ENCODE data around the gene PLXNC1. TPM values are rescaled to one million over a fixed set of nuclear protein-coding genes. Genes with fewer than 3 reads are reported as not detected.

The PLXNC1 gene
- total and polyA plus RNA-seq, 2 of the 8 experiments (the other 6 are each of a cell fraction or from before 2014, with no cell fraction given): 0.83 to 2.0 TPM

DNA sequence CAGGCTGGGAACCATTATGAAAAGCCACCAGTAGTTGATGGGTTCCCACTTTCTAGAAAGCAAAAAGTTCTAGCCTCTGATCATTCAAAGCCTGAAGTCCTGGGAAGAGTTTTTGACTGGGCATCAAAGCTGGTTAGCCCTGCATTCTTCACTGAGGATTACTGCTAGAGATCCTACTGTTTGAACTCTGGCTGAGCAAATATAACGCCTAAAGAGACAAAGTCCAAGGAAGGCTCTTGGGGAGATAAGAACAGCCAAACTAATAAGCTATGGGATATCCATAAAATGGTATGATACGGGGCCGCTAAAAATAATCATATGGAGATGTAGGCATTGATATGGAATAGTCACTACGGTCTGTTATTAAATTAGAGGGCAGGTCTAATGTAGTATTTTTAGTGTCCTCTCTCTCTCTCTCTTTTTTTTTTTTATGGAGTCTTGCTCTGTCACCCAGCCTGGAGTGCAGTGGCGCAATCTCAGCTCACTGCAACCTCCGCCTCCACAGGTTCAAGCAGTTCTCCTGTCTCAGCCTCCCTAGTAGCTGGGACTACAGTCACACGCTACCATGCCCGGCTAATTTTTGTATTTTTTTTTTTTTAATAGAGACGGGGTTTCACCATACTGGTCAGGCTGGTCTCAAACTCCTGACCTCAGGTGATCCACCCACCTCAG, 35.5 kb downstream of the PLXNC1 start:
- Histone ChIP-seq H4K8ac (ENCODE audit: extremely low read depth, insufficient read depth, low read length) (no peak overlapping the region), H2BK15ac (ENCODE audit: low read length) (no peak overlapping the region), H2BK120ac (replicated peaks; ENCODE audit: low read depth, low read length) (no peak overlapping the region), H2BK20ac (ENCODE audit: low read length) (no peak overlapping the region), H3K56ac (replicated peaks; ENCODE audit: insufficient read length, low read depth, low read length) (no peak overlapping the region), H3K27ac (ENCODE audit: low read depth, low read length) (no peak overlapping the region), H3K27me3 (replicated peaks in 1 of 4; ENCODE audit: control insufficient read depth in 3 of 4, extremely low read depth in 1 of 4, insufficient read depth in 3 of 4, low read length in 3 of 4) (peaks cover 0 to 12% (median 7%) of the 10 kb centered on the region in 4 experiments; a peak in 6 of 7 replicates), H2AFZ (ENCODE audit: low read length) (no peak overlapping the region), H3K36me3 (ENCODE audit: control insufficient read depth in 2 of 4, insufficient read depth in 4 of 4, low read length in 3 of 4) (no peaks in the 10 kb centered on the region), H3K23me2 (ENCODE audit: low read depth, low read length) (no peaks in the 10 kb centered on the region; the same call in 1 of the 2 replicates), H2AK5ac (ENCODE audit: low read depth, low read length) (no peak overlapping the region), H3K4me1 (replicated peaks in 1 of 4; ENCODE audit: control insufficient read depth in 3 of 4, insufficient read depth in 4 of 4, low read length in 3 of 4) (peaks cover 0 to 4% (median 0%) of the 10 kb centered on the region in 4 experiments; a peak in 3 of 7 replicates), H2BK5ac (ENCODE audit: low read depth, low read length) (no peak overlapping the region), H3K79me2 (ENCODE audit: control insufficient read depth in 1 of 2, insufficient read depth in 2 of 2, low read length in 2 of 2) (no peaks in the 10 kb centered on the region), H3K9ac (replicated peaks in 1 of 4; ENCODE audit: extremely low read depth in 1 of 4, low read depth in 3 of 4, low read length in 3 of 4) (no peak overlapping the region), H2BK12ac (ENCODE audit: low read depth, low read length) (no peak overlapping the region), H4K91ac (replicated peaks; ENCODE audit: insufficient read length, low read length) (no peak overlapping the region), H4K5ac (ENCODE audit: insufficient read length, low read depth, low read length) (no peak overlapping the region), H3K4me3 (ENCODE audit: extremely low read depth in 1 of 4, insufficient read depth in 2 of 4, low read depth in 3 of 4, low read length in 4 of 4) (no peak overlapping the region), H3K79me1 (ENCODE audit: low read depth, low read length) (no peaks in the 10 kb centered on the region), H3K9me3 (ENCODE audit: insufficient read depth in 2 of 2, low read depth in 1 of 2, low read length in 1 of 2) (no peaks in the 10 kb centered on the region), H4K20me1 (replicated peaks in 1 of 2; ENCODE audit: control insufficient read depth in 1 of 2, insufficient read depth in 2 of 2, low read length in 2 of 2) (no peaks in the 10 kb centered on the region), H3K4ac (replicated peaks; ENCODE audit: insufficient read length, low read depth, low read length) (no peak overlapping the region), H3K4me2 (ENCODE audit: insufficient read depth in 1 of 2, low read depth in 2 of 2, low read length in 2 of 2) (no peak overlapping the region), H3K23ac (ENCODE audit: insufficient read length) (no peak overlapping the region), H3K18ac (ENCODE audit: extremely low read depth, low read length) (no peak overlapping the region), H3K14ac (ENCODE audit: insufficient read length) (no peak overlapping the region)
- ChIA-PET POLR2A (ENCODE audit: partially characterized antibody) (interaction anchor here (0.6 kb wide), 1 partner anchor 35 kb away, joined by 4 read pairs; the partner anchor contains the start of gene PLXNC1), CTCF (ENCODE audit: partially characterized antibody) (interaction anchor here (0.9 to 3.3 kb wide), 5 partner anchors 8 to 107 kb away, joined by 3 to 18 read pairs (median 3); no protein-coding TSS in a partner anchor)
- DNase-seq (ENCODE audit: low read depth in 1 of 2, low spot score in 2 of 2): no peak
- WGBS, 2 experiments (ENCODE audit: extremely low coverage in 1 of 2, insufficient coverage in 1 of 2, insufficient read length in 1 of 2, insufficient replicate concordance in 2 of 2, low coverage in 1 of 2, low lambda C conversion rate in 2 of 2, missing lambda C conversion rate in 1 of 2): 75% methylated on average over 7 of the region's 9 CpGs; no CpG with 5 or more reads in 1 of the 2 experiments
- no peak for FAIRE-seq
